H9 (cell line): ENCODE measurements around the gene MRPS27. TPM values are rescaled to one million over a fixed set of nuclear protein-coding genes. Genes with fewer than 3 reads are reported as not detected.

Experiments
- DNase-seq: peaks from one replicate; pipeline ENCODE4 v3.0.0-alpha.2; 2017
- H2AFZ ChIP-seq: one replicate; pipeline ENCODE4 v1.6.1; 2013; ENCODE audit warnings: mild to moderate bottlenecking, low read length, control low read depth, moderate library complexity
- H2AK5ac ChIP-seq: 2 replicates; pipeline ENCODE4 v1.6.1; 2013; ENCODE audit warnings: low read length, control low read depth, mixed read lengths; ENCODE audit not compliant: insufficient read length
- H2BK120ac ChIP-seq: one replicate; pipeline ENCODE4 v1.6.1; 2013; ENCODE audit warnings: low read depth, mild to moderate bottlenecking, low read length, control low read depth, inconsistent platforms; ENCODE audit not compliant: poor library complexity, severe bottlenecking
- H2BK12ac ChIP-seq: 2 replicates; pipeline ENCODE4 v1.6.1; 2013; ENCODE audit warnings: low read length, control low read depth, mixed read lengths, low read depth; ENCODE audit not compliant: insufficient read length
- H2BK15ac ChIP-seq: 2 replicates; pipeline ENCODE4 v1.6.1; 2013; ENCODE audit warnings: low read depth, low read length, control low read depth
- H2BK20ac ChIP-seq: one replicate; pipeline ENCODE4 v1.6.1; 2013; ENCODE audit warnings: low read depth, mild to moderate bottlenecking, low read length, control low read depth, inconsistent platforms; ENCODE audit not compliant: poor library complexity, severe bottlenecking
- H2BK5ac ChIP-seq: 2 replicates; pipeline ENCODE4 v1.6.1; 2013; ENCODE audit warnings: low read length, control low read depth, mixed read lengths; ENCODE audit not compliant: insufficient read length
- H3K14ac ChIP-seq: 2 replicates; pipeline ENCODE4 v1.6.1; 2013; ENCODE audit warnings: low read length, control low read depth; ENCODE audit not compliant: insufficient read depth
- H3K18ac ChIP-seq: 2 replicates; pipeline ENCODE4 v1.6.1; 2013; ENCODE audit warnings: low read depth, mild to moderate bottlenecking, mixed read lengths, low read length, control low read depth; ENCODE audit not compliant: insufficient read length
- H3K23ac ChIP-seq: 2 replicates; pipeline ENCODE4 v1.6.1; 2013; ENCODE audit warnings: low read length, control low read depth, mixed read lengths, low read depth; ENCODE audit not compliant: insufficient read length
- H3K23me2 ChIP-seq: 2 replicates; pipeline ENCODE4 v1.6.1; 2013; ENCODE audit warnings: low read depth, mild to moderate bottlenecking, mixed read lengths, low read length, control low read depth; ENCODE audit not compliant: insufficient read length, poor library complexity, severe bottlenecking
- H3K27ac ChIP-seq: 2 replicates; pipeline ENCODE4 v1.5.1; 2013; ENCODE audit warnings: low read length, control low read depth, mixed read lengths, low read depth; ENCODE audit not compliant: insufficient read length
- H3K27me3 ChIP-seq: 2 replicates; pipeline ENCODE4 v1.6.1; 2013; ENCODE audit warnings: low read length, control low read depth, inconsistent platforms; ENCODE audit not compliant: insufficient read depth
- H3K4ac ChIP-seq: 2 replicates; pipeline ENCODE4 v1.6.1; 2013; ENCODE audit warnings: low read depth, mild to moderate bottlenecking, control low read depth, inconsistent platforms, low read length, moderate library complexity
- H3K4me1 ChIP-seq: 2 replicates; pipeline ENCODE4 v1.6.1; 2013; ENCODE audit warnings: low read length, control low read depth, inconsistent platforms; ENCODE audit not compliant: insufficient read depth
- H3K4me2 ChIP-seq: 2 replicates; pipeline ENCODE4 v1.6.1; 2013; ENCODE audit warnings: low read length, control low read depth, mixed read lengths; ENCODE audit not compliant: insufficient read length, insufficient read depth
- H3K56ac ChIP-seq: 2 replicates; pipeline ENCODE4 v1.6.1; 2013; ENCODE audit warnings: low read depth, mild to moderate bottlenecking, mixed read lengths, low read length, control low read depth; ENCODE audit not compliant: insufficient read length
- H3K79me1 ChIP-seq: 2 replicates; pipeline ENCODE4 v1.6.1; 2013; ENCODE audit warnings: low read depth, mild to moderate bottlenecking, moderate library complexity, low read length, control low read depth, inconsistent platforms; ENCODE audit not compliant: insufficient read depth, poor library complexity, severe bottlenecking
- H3K79me2 ChIP-seq: 2 replicates; pipeline ENCODE4 v1.6.1; 2013; ENCODE audit warnings: low read length, control low read depth, inconsistent platforms; ENCODE audit not compliant: insufficient read depth
- H3K9ac ChIP-seq: 2 replicates; pipeline ENCODE4 v1.6.1; 2013; ENCODE audit warnings: low read length, control low read depth, mixed read lengths; ENCODE audit not compliant: insufficient read length; ENCODE audit errors: extremely low read depth
- H3K9me3 ChIP-seq: one replicate; pipeline ENCODE4 v1.6.1; 2013; ENCODE audit warnings: low read depth, low read length, inconsistent platforms; ENCODE audit not compliant: control insufficient read depth
- H3T11ph ChIP-seq: one replicate; pipeline ENCODE4 v1.6.1; 2013; ENCODE audit warnings: mild to moderate bottlenecking, low read length, control low read depth, inconsistent platforms
- H4K20me1 ChIP-seq: one replicate; pipeline ENCODE4 v1.6.1; 2013; ENCODE audit not compliant: control insufficient read depth, insufficient read length, insufficient read depth
- H4K5ac ChIP-seq: 2 replicates; pipeline ENCODE4 v1.6.1; 2013; ENCODE audit warnings: low read depth, mild to moderate bottlenecking, mixed read lengths, low read length, control low read depth; ENCODE audit not compliant: insufficient read length
- H4K8ac ChIP-seq: replicated peaks from 2 replicates; pipeline ENCODE4 v1.6.1; 2013; ENCODE audit warnings: low read length, control low read depth, mixed read lengths, low read depth; ENCODE audit not compliant: insufficient read length
- H4K91ac ChIP-seq: 2 replicates; pipeline ENCODE4 v1.6.1; 2013; ENCODE audit warnings: low read depth, mild to moderate bottlenecking, moderate library complexity, mixed read lengths, low read length, control low read depth; ENCODE audit not compliant: insufficient read length
- H3K27ac Mint-ChIP-seq, 3 experiments: 2 replicates in 2 of 3; 3 replicates in 1 of 3; pipeline ENCODE4 v1.8.0; 2020 to 2021; ENCODE audit warnings: mixed read lengths in 3 of 3, mild to moderate bottlenecking in 1 of 3, moderate library complexity in 1 of 3
- H3K27me3 Mint-ChIP-seq: 2 replicates; pipeline ENCODE4 v1.8.0; 2021; ENCODE audit warnings: low read depth, mild to moderate bottlenecking, moderate library complexity, mixed read lengths
- H3K36me3 Mint-ChIP-seq, 3 experiments: 2 replicates in 2 of 3; 3 replicates in 1 of 3; pipeline ENCODE4 v1.8.0; 2020 to 2021; ENCODE audit warnings: low read depth in 3 of 3, mixed read lengths in 3 of 3; ENCODE audit not compliant: insufficient read depth in 1 of 3
- H3K4me1 Mint-ChIP-seq, 2 experiments: 2 replicates each; pipeline ENCODE4 v1.8.0; 2020; ENCODE audit warnings: mixed read lengths in 2 of 2
- H3K4me3 Mint-ChIP-seq, 2 experiments: 2 replicates in 1 of 2; 3 replicates in 1 of 2; pipeline ENCODE4 v1.8.0; 2020 to 2021; ENCODE audit warnings: mild to moderate bottlenecking in 2 of 2, mixed read lengths in 2 of 2, moderate library complexity in 1 of 2
- H3K9me3 Mint-ChIP-seq, 2 experiments: 2 replicates in 1 of 2; 3 replicates in 1 of 2; pipeline ENCODE4 v1.8.0; 2020; ENCODE audit warnings: mild to moderate bottlenecking in 2 of 2, mixed read lengths in 2 of 2, moderate library complexity in 1 of 2
- WGBS: extraction: QIAGEN DNeasy Blood & Tissue Kit; methylation state at CpG from one replicate; pipeline ENCODE4 v1.1.7; 2013; ENCODE audit warnings: missing lambda C conversion rate, low lambda C conversion rate, mixed read lengths; ENCODE audit not compliant: insufficient read length; ENCODE audit errors: extremely low coverage; 5-methylcytosine and 5-hydroxymethylcytosine counted together
- total RNA-seq: library from RNA; stranded (reverse); gene quantifications from 2 replicates; pipeline ENCODE4 v1.2.1, GENCODE V29; 2021
- TF ChIP-seq, protein P1 (sequence below): fragments of 200-600 bp; sonication (generic); conservative IDR thresholded peaks from 3 replicates; pipeline ENCODE4 v1.8.0; 2021; ENCODE audit warnings: antibody characterized with exemption, mild to moderate bottlenecking

The MRPS27 gene
- total RNA-seq, 1 experiment from 2014 or later, result 83.3 TPM

DNA sequence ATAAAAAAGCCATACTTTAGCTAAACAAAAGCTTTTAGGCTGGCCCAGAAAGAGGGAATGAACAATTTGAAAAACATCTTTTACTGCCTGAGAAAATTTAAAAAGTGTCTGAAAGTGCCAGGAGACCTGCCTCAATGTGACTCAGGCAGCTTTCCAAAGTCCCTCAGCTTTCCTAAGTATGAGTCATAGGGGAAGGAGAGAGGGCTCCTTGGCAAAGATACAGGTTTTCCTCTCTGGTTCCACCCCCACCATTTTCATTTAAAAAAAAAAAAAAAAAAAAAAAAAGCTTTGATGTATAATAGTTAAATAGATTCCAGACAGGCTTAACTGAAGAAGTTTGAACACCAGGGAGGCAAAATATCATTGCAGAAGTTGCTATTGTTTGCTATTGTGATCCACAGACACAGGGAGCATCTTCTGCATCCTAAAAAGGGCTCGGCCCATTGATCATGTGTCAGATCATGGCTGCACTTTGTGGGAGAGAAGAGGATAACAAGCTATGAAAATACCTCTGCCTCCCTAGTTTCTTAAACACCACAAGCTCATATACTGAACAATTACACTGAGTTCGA, 71.5 kb downstream of the MRPS27 start:
- H3K79me1 ChIP-seq, result no peaks in the 10 kb centered on the region
- H4K8ac ChIP-seq, result no peak overlapping the region
- H3K23ac ChIP-seq, result no peak overlapping the region
- no peaks in the 10 kb centered on the region for H3K9me3 ChIP-seq
- no peaks in the 10 kb centered on the region for H4K20me1 ChIP-seq
- no peak overlapping the region for H3T11ph ChIP-seq
- no peak overlapping the region for H2AFZ ChIP-seq
- H3K4ac ChIP-seq, result no peak overlapping the region
- no peak overlapping the region for H2BK120ac ChIP-seq
- H2BK20ac ChIP-seq, result no peak overlapping the region
- H4K91ac ChIP-seq, result no peak overlapping the region
- WGBS, result no CpG with 5 or more reads among the region's 2 CpGs
- no peak overlapping the region for H3K56ac ChIP-seq
- no peak for DNase-seq
- H3K79me2 ChIP-seq, result no peaks in the 10 kb centered on the region
- no peak overlapping the region for H2BK12ac ChIP-seq
- H4K5ac ChIP-seq, result no peak overlapping the region
- H2BK5ac ChIP-seq, result no peak overlapping the region
- Mint-ChIP-seq H3K27me3 (no peaks in the 10 kb centered on the region), H3K4me3 (no peak overlapping the region), H3K4me1 (peaks cover 35 to 47% of the 10 kb centered on the region in 2 experiments), H3K27ac (peak overlapping the region in 2 of 3 experiments; percentile 30 to 36; a peak in 2 of 7 replicates), H3K9me3 (no peaks in the 10 kb centered on the region), H3K36me3 (peaks cover 0 to 6% (median 2%) of the 10 kb centered on the region in 3 experiments; a peak in 3 of 7 replicates)
- no peaks in the 10 kb centered on the region for H3K23me2 ChIP-seq
- no peak overlapping the region for H3K9ac ChIP-seq
- no peak overlapping the region for H2BK15ac ChIP-seq
- no peak overlapping the region for H3K4me2 ChIP-seq
- H2AK5ac ChIP-seq, result no peak overlapping the region
- no peaks in the 10 kb centered on the region for H3K27me3 ChIP-seq
- no peak overlapping the region for H3K14ac ChIP-seq
- H3K4me1 ChIP-seq, result peaks cover 3% of the 10 kb centered on the region
- no peak overlapping the region for H3K27ac ChIP-seq
- no peak overlapping the region for H3K18ac ChIP-seq
- TF ChIP-seq, protein P1, sequence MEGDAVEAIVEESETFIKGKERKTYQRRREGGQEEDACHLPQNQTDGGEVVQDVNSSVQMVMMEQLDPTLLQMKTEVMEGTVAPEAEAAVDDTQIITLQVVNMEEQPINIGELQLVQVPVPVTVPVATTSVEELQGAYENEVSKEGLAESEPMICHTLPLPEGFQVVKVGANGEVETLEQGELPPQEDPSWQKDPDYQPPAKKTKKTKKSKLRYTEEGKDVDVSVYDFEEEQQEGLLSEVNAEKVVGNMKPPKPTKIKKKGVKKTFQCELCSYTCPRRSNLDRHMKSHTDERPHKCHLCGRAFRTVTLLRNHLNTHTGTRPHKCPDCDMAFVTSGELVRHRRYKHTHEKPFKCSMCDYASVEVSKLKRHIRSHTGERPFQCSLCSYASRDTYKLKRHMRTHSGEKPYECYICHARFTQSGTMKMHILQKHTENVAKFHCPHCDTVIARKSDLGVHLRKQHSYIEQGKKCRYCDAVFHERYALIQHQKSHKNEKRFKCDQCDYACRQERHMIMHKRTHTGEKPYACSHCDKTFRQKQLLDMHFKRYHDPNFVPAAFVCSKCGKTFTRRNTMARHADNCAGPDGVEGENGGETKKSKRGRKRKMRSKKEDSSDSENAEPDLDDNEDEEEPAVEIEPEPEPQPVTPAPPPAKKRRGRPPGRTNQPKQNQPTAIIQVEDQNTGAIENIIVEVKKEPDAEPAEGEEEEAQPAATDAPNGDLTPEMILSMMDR, result no peak
